ENCODE results near the gene TPO.
"Not testable (repeated sequence)": the region's sequence is repeated elsewhere in the genome, so short reads cannot be mapped to it uniquely, and the experiment has no call there.

Gene TPO

DNA sequence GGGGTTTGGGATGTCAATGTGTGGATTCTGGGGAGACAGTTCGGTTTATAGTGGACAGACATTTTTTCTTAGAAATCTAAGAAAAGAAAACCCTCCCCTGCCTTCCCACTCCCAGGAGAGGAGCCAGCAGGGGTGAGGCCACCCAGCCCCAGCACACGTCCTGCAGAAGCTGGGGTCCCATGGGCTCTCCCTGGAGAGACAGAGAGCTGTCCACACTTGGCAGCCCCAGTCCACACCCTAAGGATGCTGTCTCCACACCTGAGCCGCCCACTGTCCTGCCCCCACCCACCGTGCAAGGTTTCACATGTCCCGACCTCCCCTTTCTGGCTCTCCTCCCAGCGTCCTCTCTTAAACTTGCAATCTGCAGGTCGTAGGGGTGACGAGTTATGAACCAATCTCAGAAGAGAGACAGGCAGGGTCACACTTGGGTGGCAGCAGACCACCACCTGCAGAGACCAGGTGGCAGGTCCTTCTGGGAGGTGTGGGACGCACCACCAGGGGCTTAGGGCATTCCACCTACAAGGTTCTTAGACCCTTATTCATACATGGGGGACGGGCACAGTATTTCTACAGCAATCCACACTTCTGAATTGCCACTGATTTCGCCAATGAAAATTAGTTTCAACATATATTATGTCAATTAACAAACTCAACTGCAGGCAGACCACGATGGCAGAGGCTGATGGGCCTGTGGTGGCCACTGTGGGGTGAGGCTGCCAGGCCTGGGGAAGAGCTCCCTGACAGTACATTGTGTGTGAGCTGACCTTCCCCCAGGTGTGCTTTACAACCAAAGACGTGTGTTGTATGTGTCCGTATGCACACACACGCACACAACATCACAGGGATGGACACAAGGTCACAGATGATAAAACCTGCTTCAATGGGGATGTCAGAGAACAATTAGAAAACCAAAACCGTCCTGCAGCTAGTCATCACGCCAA is 158.5 kb downstream of the TPO start:
- Histone ChIP-seq H2AFZ (ENCODE audit: low read length, unreplicated experiment) (no peak overlapping the region), H3K27ac (ENCODE audit: low read depth, low read length) (no peak overlapping the region), H3K79me2 (ENCODE audit: control insufficient read depth, insufficient read depth, low read length, unreplicated experiment) (no peaks in the 10 kb centered on the region), H3K36me3 (ENCODE audit: insufficient read depth, low read length) (no peaks in the 10 kb centered on the region), H3K4me3 (ENCODE audit: low read depth, low read length) (no peak overlapping the region), H3K27me3 (ENCODE audit: insufficient read depth, low read length) (no peaks in the 10 kb centered on the region), H3K4me1 (ENCODE audit: control insufficient read depth, insufficient read depth, low read length, unreplicated experiment) (peaks cover 15% of the 10 kb centered on the region)

GRCh38 chr2:1572638-1573037 is 159.4 kb downstream of the TPO start:
- no peaks in the 10 kb centered on the region for H3K79me2 ChIP-seq (ENCODE audit: control insufficient read depth, insufficient read depth, low read length, unreplicated experiment)
- no peaks in the 10 kb centered on the region for H3K27me3 ChIP-seq (ENCODE audit: insufficient read depth, low read length)
- peaks cover 15% of the 10 kb centered on the region for H3K4me1 ChIP-seq (ENCODE audit: control insufficient read depth, insufficient read depth, low read length, unreplicated experiment)
- no peak overlapping the region for H3K4me3 ChIP-seq (ENCODE audit: low read depth, low read length)
- no peak overlapping the region for H2AFZ ChIP-seq (ENCODE audit: low read length, unreplicated experiment)
- no peaks in the 10 kb centered on the region for H3K36me3 ChIP-seq (ENCODE audit: insufficient read depth, low read length)
- no peak overlapping the region for H3K27ac ChIP-seq (ENCODE audit: low read depth, low read length)

DNA sequence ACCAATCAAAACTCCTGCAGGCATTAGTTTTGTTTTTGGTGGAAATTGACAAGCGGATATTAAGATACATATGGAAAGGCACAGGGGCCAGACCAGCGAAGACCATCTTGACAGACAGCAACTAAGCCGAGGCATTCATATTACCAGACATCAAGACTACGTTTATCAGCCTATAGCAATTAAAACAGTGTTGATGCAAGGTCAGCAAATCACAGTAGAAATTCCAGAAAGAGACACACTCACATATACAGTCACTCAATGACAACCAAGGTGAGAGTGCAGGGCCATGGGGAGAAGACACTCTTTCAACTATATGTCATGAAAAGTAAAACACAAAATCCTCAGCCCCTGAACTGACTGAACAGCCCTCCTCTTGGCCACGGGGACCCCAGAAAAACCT is 164.6 kb downstream of the TPO start:
- H2AFZ ChIP-seq (ENCODE audit: low read length, unreplicated experiment): no peak overlapping the region
- H3K4me1 ChIP-seq (ENCODE audit: control insufficient read depth, insufficient read depth, low read length, unreplicated experiment): peaks cover 3% of the 10 kb centered on the region
- 0 out of 2 replicates have a peak, but pooled peaks cover 3% of the 10 kb centered on the region for H3K27me3 ChIP-seq (ENCODE audit: insufficient read depth, low read length)
- no peak overlapping the region for H3K4me3 ChIP-seq (ENCODE audit: low read depth, low read length)
- no peak overlapping the region for H3K27ac ChIP-seq (ENCODE audit: low read depth, low read length)
- H3K79me2 ChIP-seq (ENCODE audit: control insufficient read depth, insufficient read depth, low read length, unreplicated experiment): no peaks in the 10 kb centered on the region
- H3K36me3 ChIP-seq (ENCODE audit: insufficient read depth, low read length): no peaks in the 10 kb centered on the region

DNA sequence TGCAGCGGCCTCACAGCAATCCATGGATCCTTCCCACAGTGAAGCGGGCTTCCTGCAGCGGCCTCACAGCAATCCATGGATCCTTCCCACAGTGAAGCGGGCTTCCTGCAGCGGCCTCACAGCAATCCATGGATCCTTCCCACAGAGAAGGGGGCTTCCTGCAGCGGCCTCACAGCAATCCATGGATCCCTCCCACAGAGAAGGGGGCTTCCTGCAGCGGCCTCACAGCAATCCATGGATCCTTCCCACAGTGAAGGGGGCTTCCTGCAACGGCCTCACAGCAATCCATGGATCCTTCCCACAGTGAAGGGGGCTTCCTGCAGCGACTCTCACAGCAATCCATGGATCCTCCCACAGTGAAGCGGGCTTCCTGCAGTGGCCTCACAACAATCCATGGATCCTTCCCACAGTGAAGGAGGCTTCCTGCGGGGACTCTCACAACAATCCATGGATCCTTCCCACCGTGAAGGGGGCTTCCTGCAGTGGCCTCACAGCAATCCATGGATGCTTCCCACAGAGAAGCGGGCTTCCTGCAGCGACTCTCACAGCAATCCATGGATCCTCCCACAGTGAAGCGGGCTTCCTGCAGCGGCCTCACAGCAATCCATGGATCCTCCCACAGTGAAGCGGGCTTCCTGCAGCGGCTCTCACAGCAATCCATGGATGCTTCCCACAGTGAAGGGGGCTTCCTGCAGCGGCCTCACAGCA is 168.1 kb downstream of the TPO start:
- H3K27ac ChIP-seq (ENCODE audit: low read depth, low read length); H3K36me3 ChIP-seq (ENCODE audit: insufficient read depth, low read length); H3K27me3 ChIP-seq (ENCODE audit: insufficient read depth, low read length); H3K4me3 ChIP-seq (ENCODE audit: low read depth, low read length); H3K79me2 ChIP-seq (ENCODE audit: control insufficient read depth, insufficient read depth, low read length, unreplicated experiment); H3K4me1 ChIP-seq (ENCODE audit: control insufficient read depth, insufficient read depth, low read length, unreplicated experiment); H2AFZ ChIP-seq (ENCODE audit: low read length, unreplicated experiment): not testable (repeated sequence)

- Histone ChIP-seq H3K27ac (ENCODE audit: low read depth, low read length) (no peak overlapping the region), H3K79me2 (ENCODE audit: control insufficient read depth, insufficient read depth, low read length, unreplicated experiment) (no peaks in the 10 kb centered on the region), H3K27me3 (ENCODE audit: insufficient read depth, low read length) (0 out of 2 replicates have a peak, but pooled peaks cover 7% of the 10 kb centered on the region), H3K36me3 (ENCODE audit: insufficient read depth, low read length) (no peaks in the 10 kb centered on the region), H3K4me1 (ENCODE audit: control insufficient read depth, insufficient read depth, low read length, unreplicated experiment) (no peaks in the 10 kb centered on the region), H3K4me3 (ENCODE audit: low read depth, low read length) (no peak overlapping the region), H2AFZ (ENCODE audit: low read length, unreplicated experiment) (no peak overlapping the region)
Measured at GRCh38 chr2:1581965-1582625, 168.8 kb downstream of the TPO start.

GRCh38 chr2:1582891-1583341 is 169.7 kb downstream of the TPO start:
- Histone ChIP-seq H2AFZ (ENCODE audit: low read length, unreplicated experiment) (no peak overlapping the region), H3K27me3 (ENCODE audit: insufficient read depth, low read length) (0 out of 2 replicates have a peak, but pooled peaks cover 7% of the 10 kb centered on the region)

GRCh38 chr2:1584051-1584531 is 170.8 kb downstream of the TPO start:
- Histone ChIP-seq H3K4me1 (ENCODE audit: control insufficient read depth, insufficient read depth, low read length, unreplicated experiment) (no peaks in the 10 kb centered on the region), H3K4me3 (ENCODE audit: low read depth, low read length) (no peak overlapping the region), H3K27ac (ENCODE audit: low read depth, low read length) (no peak overlapping the region), H3K27me3 (ENCODE audit: insufficient read depth, low read length) (0 out of 2 replicates have a peak, but pooled peaks cover 7% of the 10 kb centered on the region), H2AFZ (ENCODE audit: low read length, unreplicated experiment) (no peak overlapping the region), H3K79me2 (ENCODE audit: control insufficient read depth, insufficient read depth, low read length, unreplicated experiment) (no peaks in the 10 kb centered on the region), H3K36me3 (ENCODE audit: insufficient read depth, low read length) (no peaks in the 10 kb centered on the region)

More at GRCh38 chr2:1582891-1583341, 169.7 kb downstream of the TPO start:
- H3K4me1 ChIP-seq (ENCODE audit: control insufficient read depth, insufficient read depth, low read length, unreplicated experiment): no peaks in the 10 kb centered on the region
- H3K36me3 ChIP-seq (ENCODE audit: insufficient read depth, low read length): no peaks in the 10 kb centered on the region
- H3K79me2 ChIP-seq (ENCODE audit: control insufficient read depth, insufficient read depth, low read length, unreplicated experiment): no peaks in the 10 kb centered on the region
- H3K27ac ChIP-seq (ENCODE audit: low read depth, low read length): no peak overlapping the region
- H3K4me3 ChIP-seq (ENCODE audit: low read depth, low read length): no peak overlapping the region

DNA sequence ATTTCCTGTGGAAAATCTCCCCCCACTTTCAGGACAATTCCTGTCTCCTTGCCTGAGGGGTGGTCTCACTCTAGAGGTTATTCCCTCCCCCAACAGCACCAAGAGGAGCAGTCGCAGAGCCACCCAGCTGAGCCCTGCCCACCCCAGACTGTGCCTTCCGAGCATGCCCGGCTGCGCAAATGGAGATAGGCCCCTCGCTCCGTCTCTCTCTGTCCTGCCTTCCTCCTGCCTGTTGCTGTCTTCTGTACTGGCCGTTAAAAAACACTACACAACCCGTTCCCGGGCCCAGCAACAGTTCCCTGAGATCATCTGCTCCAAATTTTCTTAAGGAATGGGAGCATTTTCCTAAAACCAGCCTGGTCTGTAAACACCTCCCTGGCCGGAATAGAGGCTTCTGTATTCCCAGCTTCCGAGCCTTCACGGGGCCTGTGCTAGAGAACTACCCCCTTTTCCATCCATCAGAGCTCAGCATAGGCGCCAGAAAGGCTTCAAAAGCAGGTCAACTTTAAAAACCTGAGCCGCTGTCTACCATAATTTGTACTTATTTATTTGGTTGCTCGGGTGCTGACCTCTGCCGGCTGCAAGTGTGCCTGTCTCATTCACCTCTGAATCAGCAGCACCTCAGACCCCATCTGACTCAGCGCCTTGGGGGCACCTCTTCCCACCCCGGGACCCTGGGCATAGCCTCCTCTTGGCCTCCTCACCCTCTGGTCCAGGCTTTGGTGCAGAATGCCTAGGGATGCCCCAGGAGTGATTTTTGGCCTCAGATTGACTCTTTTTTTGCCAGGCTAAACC is 171.6 kb downstream of the TPO start:
- Histone ChIP-seq H3K27ac (ENCODE audit: low read depth, low read length) (no peak overlapping the region), H2AFZ (ENCODE audit: low read length, unreplicated experiment) (no peak overlapping the region), H3K79me2 (ENCODE audit: control insufficient read depth, insufficient read depth, low read length, unreplicated experiment) (no peaks in the 10 kb centered on the region), H3K27me3 (ENCODE audit: insufficient read depth, low read length) (0 out of 2 replicates have a peak, but pooled peaks cover 7% of the 10 kb centered on the region), H3K4me3 (ENCODE audit: low read depth, low read length) (no peak overlapping the region), H3K36me3 (ENCODE audit: insufficient read depth, low read length) (no peaks in the 10 kb centered on the region), H3K4me1 (ENCODE audit: control insufficient read depth, insufficient read depth, low read length, unreplicated experiment) (no peaks in the 10 kb centered on the region)

GRCh38 chr2:1585635-1586034 is 172.4 kb downstream of the TPO start:
- no peak overlapping the region for H3K4me3 ChIP-seq (ENCODE audit: low read depth, low read length)
- H3K27ac ChIP-seq (ENCODE audit: low read depth, low read length): no peak overlapping the region
- H3K27me3 ChIP-seq (ENCODE audit: insufficient read depth, low read length): 0 out of 2 replicates have a peak, but pooled peaks cover 7% of the 10 kb centered on the region
- no peaks in the 10 kb centered on the region for H3K4me1 ChIP-seq (ENCODE audit: control insufficient read depth, insufficient read depth, low read length, unreplicated experiment)
- no peak overlapping the region for H2AFZ ChIP-seq (ENCODE audit: low read length, unreplicated experiment)
- H3K79me2 ChIP-seq (ENCODE audit: control insufficient read depth, insufficient read depth, low read length, unreplicated experiment): no peaks in the 10 kb centered on the region
- H3K36me3 ChIP-seq (ENCODE audit: insufficient read depth, low read length): no peaks in the 10 kb centered on the region

All from ACC112 (cell line).